HG03196 (cell line): ENCODE measurements around the gene PSMD1.
"Not testable (repeated sequence)": the region's sequence is repeated elsewhere in the genome, so short reads cannot be mapped to it uniquely, and the experiment has no call there.

Source experiments
- ATAC-seq: cut with Tn5 transposase; IDR thresholded peaks from one replicate; pipeline ENCODE4 v1.9.1; 2021; ENCODE audit not compliant: unreplicated experiment

PSMD1 gene

DNA sequence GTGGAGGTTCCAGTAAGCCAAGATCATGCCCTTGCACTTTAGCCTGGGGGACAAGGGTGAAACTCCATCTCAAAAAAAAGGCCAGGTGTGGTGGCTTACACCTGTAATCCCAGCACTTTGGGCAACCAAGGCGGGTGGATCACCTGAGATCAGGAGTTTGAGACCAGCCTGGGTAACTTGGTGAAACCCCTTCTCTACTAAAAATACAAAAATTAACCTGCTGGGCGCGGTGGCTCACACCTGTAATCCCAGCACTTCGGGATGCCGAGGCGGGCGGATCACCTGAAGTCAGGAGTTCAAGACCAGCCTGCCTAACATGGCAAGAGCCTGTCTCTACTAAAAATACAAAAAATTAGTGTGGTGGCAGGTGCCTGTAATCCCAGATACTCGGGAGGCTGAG is 84.1 kb downstream of the PSMD1 start:
- not testable (repeated sequence) for ATAC-seq

DNA sequence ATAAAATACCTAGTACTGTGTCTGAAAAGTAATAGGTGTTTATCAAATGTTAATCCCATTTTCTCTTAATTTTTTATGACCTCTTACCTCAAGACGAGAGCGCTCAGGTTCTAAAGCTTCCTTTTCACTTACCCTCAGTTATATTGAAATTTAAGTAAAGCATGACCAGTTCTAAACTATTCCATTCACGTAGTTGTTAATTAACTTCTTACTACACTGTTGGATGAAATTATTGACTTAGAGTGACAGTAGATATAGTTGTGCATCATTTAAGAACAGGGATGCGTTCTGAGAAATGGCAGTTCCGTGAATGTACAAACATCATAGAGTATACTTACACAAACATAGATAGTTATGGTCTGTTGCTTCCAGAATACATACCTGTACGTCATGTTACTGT is 88.2 kb downstream of the PSMD1 start:
- no peak for ATAC-seq

DNA sequence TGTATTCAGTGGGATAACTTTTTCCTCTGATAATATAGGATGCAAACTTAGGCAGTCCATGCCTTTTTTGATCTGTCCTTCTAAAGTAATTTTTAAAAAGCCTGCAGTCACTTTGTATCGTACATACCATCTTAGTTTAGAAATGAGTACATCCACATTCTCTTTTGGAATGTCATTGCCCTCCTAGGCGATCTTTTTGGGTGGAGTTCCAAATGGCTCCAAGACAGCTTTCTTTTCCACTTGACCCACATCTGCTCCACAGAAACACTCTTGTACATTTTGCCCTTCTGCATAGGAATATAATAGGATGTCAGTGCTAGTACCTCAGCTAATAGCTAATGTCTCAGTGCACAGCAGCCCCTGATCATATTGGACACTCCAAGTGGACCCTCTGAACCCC is 90.0 kb downstream of the PSMD1 start:
- no peak for ATAC-seq

DNA sequence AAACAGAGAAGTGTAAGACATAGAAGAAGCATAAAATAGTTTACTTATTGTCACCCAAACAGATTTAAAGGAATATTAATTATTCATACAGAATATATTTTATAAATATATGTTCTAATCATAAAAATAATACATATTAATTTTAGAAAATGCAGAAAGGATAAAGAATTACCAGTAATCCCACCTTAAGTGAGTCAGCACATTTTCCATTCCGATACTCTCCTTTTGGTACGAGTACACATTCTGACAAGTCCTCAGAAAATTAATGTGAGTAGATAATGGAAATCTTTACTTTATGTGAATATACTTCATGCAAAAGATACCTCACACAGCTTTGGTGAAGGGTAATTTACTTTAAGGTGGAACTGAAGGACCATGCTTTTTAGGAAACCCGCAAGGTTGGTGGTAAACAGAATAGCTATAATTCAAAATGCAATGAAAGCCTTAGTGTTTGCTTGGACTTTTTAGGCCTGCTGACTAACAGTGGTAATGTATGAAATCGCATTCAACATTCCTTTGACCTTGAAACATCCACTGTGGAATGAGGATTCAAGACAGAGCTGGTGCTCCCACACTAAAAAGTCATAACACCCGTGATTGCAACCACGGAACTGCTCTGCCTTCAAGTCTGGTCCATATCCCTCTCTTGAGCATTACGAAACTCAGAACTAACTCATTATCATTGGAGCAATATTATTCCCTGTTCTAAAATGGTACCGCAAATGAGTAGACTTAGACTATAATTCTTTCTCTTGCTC is 96.3 kb downstream of the PSMD1 start:
- ATAC-seq: no peak

DNA sequence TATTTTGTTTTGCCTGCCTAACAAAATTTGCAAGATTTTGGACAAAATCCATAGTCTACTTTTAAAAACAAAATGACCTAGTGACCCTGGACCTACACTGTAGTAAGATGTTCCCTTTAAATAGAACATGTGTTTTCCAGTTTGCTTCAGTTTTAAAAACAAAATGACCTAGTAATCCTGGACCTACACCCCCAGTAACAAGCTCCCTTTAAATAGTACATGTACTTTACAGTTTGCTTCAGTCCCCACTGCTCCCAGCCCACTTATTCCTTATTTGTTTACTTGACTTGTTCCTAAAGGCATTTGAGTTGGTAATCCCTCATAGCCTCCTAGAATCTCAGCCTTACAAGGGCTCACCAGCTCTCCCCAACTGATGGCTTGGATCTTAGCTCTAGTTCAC is 102.6 kb downstream of the PSMD1 start:
- no peak for ATAC-seq

DNA sequence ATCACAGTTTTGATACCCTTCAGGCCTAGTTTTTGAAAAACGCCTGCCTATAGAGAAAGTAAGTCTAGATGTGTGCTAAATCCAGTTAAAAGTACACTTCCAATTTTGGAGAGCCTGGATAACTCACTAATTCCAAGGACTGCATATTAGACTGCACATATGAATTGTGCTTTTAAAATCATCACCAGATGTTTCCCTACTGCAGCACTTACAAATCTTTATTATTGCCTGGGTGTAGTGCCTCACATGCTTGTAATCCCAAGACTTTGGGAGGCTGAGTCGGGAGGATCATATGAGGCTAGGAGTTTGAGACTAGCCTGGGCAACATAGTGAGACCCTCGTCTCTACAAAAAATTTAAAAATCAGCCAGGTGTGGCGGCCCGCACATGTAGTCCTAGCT is 104.0 kb downstream of the PSMD1 start:
- no peak for ATAC-seq

DNA sequence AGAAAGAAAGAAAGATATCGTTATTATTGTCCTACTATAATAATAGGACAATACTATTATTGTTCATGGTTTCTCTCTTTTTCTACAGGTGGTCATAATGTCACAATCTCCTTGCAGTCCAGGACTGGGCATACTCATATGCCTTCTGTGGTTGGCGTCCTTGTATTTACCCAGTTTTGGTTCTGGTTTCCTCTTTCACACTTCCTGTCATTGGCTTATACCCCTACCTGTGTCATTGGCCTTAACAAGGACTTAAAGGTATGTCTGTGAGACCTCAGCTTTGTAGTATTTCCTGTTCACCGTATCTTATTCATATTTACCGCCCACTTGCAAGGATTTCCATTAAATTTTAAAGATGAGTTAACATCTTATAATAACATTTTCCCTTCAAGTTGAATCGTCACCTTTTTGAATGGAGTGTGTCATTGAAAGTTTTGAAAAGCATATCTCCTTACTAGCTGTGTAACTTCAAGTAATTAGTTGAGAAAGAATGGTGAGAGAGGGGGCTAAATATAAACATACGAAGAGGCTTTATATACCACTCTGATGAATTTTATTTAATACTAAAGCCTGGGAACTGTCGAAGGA is 104.7 kb downstream of the PSMD1 start:
- ATAC-seq: no peak

DNA sequence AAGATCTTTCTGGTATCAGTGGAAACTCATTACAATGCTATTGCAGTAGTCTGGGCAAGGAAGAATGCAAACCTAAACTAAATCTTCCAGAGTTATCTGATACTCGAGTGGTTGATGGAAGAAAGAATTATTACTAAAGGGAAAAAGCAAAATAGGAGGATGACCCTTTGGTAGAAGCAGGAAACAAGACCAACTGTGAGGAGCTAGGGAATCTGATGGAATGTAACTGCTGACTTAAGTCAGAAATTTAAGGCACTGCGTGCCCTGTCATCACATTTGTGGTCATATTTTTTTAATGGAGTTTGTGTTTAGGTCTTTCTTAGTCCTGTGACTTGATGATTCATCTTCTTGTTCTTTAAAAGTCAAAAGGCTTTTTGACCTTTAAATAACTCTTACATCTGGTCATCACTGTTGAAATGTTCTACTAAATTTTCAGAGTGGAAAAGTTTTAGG is 105.2 kb downstream of the PSMD1 start:
- ATAC-seq: no peak

DNA sequence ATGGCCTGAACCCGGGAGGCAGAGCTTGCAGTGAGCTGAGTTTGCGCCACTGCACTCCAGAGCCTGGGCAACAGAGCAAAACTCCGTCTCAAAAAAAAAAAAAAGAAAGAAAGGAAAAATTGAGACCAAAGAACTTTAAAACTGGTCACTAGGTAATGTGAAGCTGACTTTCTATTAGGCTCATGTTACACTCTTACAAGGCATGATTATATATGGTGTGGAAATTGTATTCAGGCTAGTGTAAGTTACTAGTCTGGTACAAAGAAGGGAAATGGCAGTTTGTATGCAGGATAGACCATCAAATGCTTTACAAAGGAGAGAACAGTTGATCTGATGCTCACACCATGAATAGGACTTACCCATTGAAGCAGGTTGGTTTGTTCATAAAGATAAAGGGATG is 106.3 kb downstream of the PSMD1 start:
- no peak for ATAC-seq

DNA sequence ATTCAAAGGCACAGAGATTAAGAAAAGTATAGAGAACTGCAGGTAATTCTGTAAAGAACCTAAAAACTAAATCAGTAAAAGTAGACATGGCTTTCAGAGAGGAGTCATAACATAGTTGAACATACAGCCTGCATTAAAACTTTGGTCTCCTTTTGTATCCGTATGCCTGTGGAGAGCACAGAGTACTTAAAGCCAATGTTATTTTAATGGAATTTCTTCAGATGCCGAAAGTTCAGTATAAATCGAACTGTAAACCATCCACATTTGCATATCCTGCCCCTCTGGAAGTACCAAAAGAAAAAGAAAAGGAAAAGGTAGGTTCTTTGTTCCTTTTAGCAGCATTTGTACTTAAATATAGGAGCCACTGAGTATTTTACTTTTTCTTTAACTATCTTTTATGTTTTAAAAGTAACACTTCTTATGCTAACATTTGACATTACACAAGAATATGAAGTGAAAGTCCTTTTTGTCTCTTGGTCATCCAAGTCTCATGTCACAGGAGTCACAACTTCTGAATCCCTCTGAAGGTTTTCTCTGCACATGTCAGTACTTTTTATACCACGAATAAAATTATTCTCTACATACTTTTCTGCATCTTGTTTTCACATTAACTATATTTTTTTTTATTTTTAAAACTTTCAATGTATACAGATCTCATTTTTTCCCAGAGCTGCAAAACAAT is 106.9 kb downstream of the PSMD1 start:
- ATAC-seq: no peak

DNA sequence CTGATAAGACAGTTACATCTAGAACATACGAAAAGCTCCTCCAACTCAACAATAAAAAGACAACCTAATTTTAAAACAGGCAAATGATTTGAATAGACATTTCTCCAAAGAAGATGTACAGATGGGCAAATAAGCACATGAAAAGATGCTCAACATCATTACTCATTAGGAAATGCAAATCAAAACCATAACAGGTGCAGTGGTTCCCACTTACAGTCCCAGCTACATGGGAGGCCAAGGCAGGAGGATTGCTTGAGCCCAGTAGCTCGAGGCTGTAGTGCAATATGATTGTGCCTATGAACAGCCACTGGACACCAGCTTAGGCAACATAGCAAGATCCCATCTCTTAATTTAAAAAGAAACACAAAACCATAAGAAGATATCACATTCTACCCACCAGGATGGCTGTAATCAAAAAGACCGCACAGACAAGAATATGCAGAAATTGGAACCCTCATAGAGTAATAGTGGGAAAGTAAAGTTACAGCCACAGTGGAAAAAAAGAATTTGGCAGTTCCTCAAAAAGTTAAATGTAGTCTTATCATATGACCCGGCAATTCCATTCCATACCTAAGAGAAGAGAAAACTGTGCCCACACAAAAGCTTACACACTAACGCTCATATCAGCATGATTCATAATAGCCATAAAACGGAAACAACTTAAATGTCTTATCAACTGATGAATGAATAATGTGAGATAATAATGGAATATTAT is 111.2 kb downstream of the PSMD1 start:
- no peak for ATAC-seq

DNA sequence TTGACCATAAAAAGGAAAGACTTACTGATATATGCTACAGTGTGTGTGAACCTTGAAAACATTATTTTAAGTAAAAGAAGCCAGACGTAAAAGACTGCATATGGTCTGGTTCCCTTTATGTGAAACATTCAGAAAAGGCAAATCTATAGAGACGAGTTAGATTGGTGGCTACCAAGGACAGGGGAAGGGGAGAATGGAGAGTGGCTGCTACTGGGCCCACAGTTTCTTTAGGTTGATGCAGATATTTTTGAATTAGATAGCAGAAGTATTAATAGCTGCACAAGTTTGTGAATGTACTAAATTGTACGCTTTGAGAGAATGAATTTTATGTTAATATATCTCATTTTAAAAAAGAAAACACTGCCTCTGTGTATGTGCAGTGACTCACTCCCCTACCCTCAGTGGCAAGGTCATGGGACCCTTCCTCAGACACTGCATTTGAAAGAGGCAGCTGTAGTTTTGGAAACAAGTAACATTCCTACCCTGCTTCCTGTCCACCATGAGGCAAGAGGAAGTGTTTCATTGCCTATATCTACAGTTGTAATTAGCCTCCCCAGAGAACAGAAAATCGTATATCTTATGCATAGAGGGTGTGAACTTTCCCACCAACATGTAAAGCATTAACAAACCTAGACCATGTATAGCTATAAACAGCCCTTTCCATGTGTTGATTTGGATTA is 111.9 kb downstream of the PSMD1 start:
- no peak for ATAC-seq

DNA sequence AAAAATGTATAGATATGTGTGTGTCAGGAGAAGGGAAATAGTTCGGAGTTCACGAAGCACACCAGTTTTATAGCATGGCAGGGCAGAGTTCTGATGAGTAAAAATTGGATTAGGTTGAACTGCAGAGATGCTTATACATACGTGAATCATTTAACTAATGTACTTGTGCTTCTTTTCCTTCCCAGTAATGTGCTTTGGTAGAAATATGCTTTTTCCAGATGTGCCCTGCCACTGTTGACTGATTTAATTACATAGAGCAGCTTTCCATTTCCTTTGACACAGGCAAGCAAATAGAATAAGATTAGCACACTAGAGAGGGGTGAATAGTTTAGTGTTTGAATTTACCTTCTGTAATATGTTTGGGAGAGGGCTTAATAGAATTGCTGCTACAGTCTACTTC is 112.8 kb downstream of the PSMD1 start:
- ATAC-seq: no peak

DNA sequence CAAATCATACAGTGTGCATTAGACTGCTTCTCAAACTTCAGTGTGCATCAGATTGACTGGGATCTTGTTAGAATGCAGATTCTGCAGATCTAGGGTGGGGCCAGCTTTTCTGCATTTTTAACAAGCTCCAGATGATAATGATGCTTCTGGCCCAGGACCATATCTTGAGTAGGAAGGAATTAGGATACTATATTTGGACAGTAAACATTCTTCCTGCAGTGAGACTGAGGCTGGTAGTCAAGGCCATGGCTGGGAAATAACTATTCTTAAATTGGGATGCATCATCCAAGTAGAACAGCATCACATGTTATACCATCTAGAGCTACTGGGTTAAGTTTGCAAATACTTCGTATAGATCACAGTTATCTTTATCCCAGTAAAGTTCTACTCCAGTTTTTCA is 113.4 kb downstream of the PSMD1 start:
- ATAC-seq: no peak

DNA sequence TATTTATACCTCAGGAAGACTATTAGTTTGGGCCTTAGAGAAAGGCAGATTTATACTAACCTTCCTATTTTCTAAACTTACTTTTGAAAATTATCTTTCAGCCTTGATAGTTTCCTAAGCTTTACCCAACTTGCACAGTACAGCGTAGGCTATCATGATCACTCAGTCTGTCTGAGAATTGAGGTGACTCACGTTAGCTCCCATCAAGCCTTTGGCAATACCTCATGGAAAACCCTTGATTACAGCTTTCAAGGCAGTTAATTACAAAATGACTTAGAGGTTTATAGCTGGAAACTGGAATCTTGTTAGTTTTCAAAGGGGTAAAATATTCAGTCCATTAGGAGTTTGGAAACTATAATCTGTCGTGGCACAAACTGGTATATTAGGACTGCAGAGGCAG is 115.4 kb downstream of the PSMD1 start:
- ATAC-seq: no peak

DNA sequence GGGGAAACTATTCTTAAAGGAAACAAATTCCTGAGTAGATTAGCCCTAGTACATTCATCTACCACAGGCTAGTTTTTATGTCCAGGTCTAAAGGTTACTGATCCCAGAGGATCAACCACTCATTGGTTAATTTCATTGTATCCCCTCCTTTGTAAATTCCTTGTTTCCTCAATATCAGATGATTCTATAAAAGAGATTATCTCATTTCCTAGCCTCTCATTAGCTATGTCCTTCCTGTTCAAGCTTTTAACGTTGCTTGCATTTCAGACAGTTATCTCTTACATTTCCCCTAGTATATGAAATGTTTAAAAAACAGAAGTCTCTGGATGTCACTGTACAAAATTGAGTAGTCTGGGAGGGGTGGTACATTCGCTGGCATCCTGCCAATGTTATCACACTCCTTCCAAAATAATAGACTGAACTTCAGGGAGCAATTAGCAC is 117.6 kb downstream of the PSMD1 start:
- ATAC-seq: no peak

DNA sequence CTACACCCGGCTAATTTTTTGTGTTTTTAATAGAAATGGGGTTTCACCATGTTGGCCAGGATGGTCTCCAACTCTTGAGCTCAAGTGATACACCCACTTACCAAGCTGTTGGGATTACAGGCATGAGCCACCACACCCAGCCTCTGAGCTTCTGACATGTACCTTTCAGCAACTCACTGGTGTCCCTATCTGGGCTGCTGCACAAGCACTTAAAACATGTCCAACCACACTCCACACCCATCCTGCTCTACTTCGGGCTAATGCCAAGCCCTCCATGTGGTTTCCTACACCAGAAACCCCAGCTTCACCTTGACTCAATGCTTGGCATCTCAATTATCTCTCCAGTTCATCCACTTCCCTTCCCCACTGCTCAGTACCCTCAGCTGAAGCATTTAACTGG is 119.4 kb downstream of the PSMD1 start:
- ATAC-seq: no peak

DNA sequence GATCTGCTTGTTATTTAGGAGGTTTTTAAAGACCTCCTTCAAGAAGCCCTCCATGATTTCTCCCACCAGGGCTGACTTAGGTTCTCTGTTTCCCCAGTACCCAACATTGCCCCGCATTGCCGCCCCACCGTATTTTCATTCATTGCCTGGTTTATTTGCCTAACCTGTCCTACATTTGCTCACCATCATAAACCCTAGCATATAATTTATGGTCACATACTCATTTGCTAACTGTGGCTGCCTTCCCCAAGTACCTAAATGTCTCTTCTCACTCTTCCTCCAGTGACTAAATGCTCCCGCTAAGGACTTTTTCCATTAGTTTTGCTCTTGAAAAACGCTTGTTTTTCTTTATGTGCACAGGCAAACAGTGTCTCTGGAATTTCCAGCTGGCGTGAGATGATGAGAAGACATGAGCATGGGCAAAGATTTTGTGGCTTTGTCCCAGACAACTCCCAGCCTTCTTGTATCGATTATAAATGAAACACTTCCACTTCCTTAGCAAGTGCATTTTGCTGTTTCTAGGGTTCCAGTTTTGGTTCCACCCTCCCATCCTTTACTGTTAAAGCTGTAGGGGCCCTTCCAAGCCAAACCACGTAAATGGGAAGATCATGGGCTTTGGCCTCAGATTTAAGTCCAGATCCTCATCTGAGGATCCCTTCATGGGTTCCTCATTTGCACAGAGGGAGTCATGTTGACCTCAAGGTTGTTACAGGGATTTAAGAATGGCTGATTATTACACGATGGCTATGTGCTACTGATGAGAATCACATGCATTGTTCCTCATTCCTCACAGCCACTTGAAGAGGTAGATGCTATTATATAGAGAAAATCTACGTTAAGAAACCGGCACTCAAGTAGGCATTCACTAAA is 120.7 kb downstream of the PSMD1 start:
- no peak for ATAC-seq

DNA sequence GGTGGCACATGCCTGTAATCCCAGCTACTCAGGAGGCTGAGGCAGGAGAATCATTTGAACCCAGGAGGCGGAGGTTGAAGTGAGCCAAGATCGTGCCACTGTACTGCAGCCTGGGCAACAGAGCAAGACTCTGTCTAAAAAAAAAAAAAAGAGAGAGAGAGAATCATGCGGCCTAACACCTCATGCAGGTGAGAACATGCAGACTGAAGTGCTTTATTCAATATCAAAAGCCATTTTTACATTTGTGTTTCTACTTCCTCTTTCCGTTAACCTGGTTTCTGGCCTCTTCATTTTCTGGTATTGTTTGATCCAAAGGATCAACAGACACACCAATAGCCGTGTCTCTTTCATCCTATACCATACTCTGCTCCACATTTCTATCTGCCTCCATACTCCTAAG is 122.1 kb downstream of the PSMD1 start:
- ATAC-seq: not testable (repeated sequence)

DNA sequence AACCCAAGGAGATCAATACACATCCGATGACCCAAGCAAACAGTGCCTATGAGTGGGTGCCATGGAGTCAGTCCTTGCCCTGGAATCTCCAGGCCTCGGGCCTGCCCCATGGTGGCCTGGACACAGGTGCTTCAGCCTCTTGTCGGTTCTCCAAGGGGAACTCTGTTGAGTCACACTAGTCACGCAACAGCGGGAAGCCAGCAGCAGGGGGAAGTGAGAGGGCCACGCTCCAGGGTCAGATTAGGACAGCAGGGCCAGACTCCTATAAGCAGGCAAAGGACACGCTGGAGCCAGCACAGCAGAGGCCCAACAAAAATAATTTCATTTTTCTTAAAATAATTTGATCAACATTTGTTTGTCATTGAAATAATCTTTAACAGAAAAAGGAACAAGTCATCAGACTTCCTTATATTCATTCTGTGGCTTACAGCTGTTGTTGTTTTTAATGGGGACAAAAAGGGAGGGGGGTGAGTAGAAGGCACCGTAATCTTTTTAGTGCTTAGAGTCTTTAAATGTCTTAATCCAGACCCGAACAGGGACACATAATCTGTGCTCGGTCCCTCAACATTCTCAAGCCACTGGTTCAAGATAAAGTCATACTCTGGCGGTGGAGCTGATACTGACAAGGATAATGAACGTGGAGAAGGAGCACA is 125.3 kb downstream of the PSMD1 start:
- ATAC-seq: peak; percentile 63
